ENCODE data around the gene TLE7.

Gene TLE7

GRCh38 chr16:71480956-71481355, 39.1 kb upstream of the TLE7 start:
- H3K4me3 ChIP-seq (replicated peaks; ENCODE audit: low read depth, low read length): no peak overlapping the region
- no peak for DNase-seq (ENCODE audit: extremely low read depth, low read depth)
- no peak for TF ChIP-seq CTCF (IDR thresholded peaks at IDR 0.05; ENCODE audit: low read depth, low read length, missing control alignments)

GRCh38 chr16:71479420-71479819, 37.6 kb upstream of the TLE7 start:
- no peak for DNase-seq (ENCODE audit: extremely low read depth, low read depth)
- TF ChIP-seq CTCF (IDR thresholded peaks at IDR 0.05; ENCODE audit: low read depth, low read length, missing control alignments): peak; percentile 58
- H3K4me3 ChIP-seq (replicated peaks; ENCODE audit: low read depth, low read length): no peak overlapping the region

- TF ChIP-seq CTCF (IDR thresholded peaks at IDR 0.05; ENCODE audit: low read depth, low read length, missing control alignments): no peak
- no peak for DNase-seq (ENCODE audit: extremely low read depth, low read depth)
- H3K4me3 ChIP-seq (replicated peaks; ENCODE audit: low read depth, low read length): no peak overlapping the region
Measured at GRCh38 chr16:71476457-71477124, 34.7 kb upstream of the TLE7 start.

- DNase-seq (ENCODE audit: extremely low read depth, low read depth): peak; percentile 55
- no peak overlapping the region for H3K4me3 ChIP-seq (replicated peaks; ENCODE audit: low read depth, low read length)
- no peak for TF ChIP-seq CTCF (IDR thresholded peaks at IDR 0.05; ENCODE audit: low read depth, low read length, missing control alignments)
Measured at GRCh38 chr16:71474864-71475263, 33.0 kb upstream of the TLE7 start.

- DNase-seq (ENCODE audit: extremely low read depth, low read depth): no peak
- TF ChIP-seq CTCF (IDR thresholded peaks at IDR 0.05; ENCODE audit: low read depth, low read length, missing control alignments): no peak
- no peak overlapping the region for H3K4me3 ChIP-seq (replicated peaks; ENCODE audit: low read depth, low read length)
Measured at GRCh38 chr16:71473891-71474290, 32.0 kb upstream of the TLE7 start.

GRCh38 chr16:71472931-71473330, 31.1 kb upstream of the TLE7 start:
- no peak overlapping the region for H3K4me3 ChIP-seq (replicated peaks; ENCODE audit: low read depth, low read length)
- TF ChIP-seq CTCF (IDR thresholded peaks at IDR 0.05; ENCODE audit: low read depth, low read length, missing control alignments): no peak
- no peak for DNase-seq (ENCODE audit: extremely low read depth, low read depth)

GRCh38 chr16:71472051-71472450, 30.2 kb upstream of the TLE7 start:
- no peak for DNase-seq (ENCODE audit: extremely low read depth, low read depth)
- TF ChIP-seq CTCF (IDR thresholded peaks at IDR 0.05; ENCODE audit: low read depth, low read length, missing control alignments): no peak
- no peak overlapping the region for H3K4me3 ChIP-seq (replicated peaks; ENCODE audit: low read depth, low read length)

Measured in HFF-Myc (cell line).